Measurements from ENCODE around the gene PTPRN2. TPM values are rescaled to one million over a fixed set of nuclear protein-coding genes. Genes with fewer than 3 reads are reported as not detected.

The PTPRN2 gene
- total and polyA plus RNA-seq, 7 donors = 3.2 to 7.1 (median 5.5) TPM

- peak; percentile 26 for DNase-seq
- TF ChIP-seq POLR2AphosphoS5 (IDR thresholded peaks at IDR 0.05) = no peak
- TF ChIP-seq POLR2A (IDR thresholded peaks at IDR 0.05) = no peak
- TF ChIP-seq CTCF (IDR thresholded peaks at IDR 0.05) = no peak
- no peak for TF ChIP-seq EP300 (IDR thresholded peaks at IDR 0.05)
- Histone ChIP-seq H3K4me1 (no peaks in the 10 kb centered on the region), H3K27me3 (no peaks in the 10 kb centered on the region), H3K9me3 (no peaks in the 10 kb centered on the region), H3K36me3 (no peaks in the 10 kb centered on the region), H3K27ac (no peak overlapping the region), H3K4me3 (no peak overlapping the region)
- WGBS, 2 donors = 81 to 82% methylated on average over 18 of the region's 18 CpGs
- intact Hi-C loops (cut with DNase I) = no loop called here
Observed at GRCh38 chr7:157831143-157831905, 756.3 kb downstream of the PTPRN2 start.

- intact Hi-C loops (cut with DNase I) = no loop called here
- TF ChIP-seq EP300 (IDR thresholded peaks at IDR 0.05) = no peak
Observed at GRCh38 chr7:157830331-157830730, 757.3 kb downstream of the PTPRN2 start.

GRCh38 chr7:157829491-157829890, 758.1 kb downstream of the PTPRN2 start:
- H3K27ac ChIP-seq = no peak overlapping the region
- H3K36me3 ChIP-seq = no peaks in the 10 kb centered on the region
- H3K27me3 ChIP-seq = no peaks in the 10 kb centered on the region
- TF ChIP-seq EP300 (IDR thresholded peaks at IDR 0.05) (no peak), CTCF (IDR thresholded peaks at IDR 0.05) (no peak), POLR2AphosphoS5 (IDR thresholded peaks at IDR 0.05) (no peak), POLR2A (IDR thresholded peaks at IDR 0.05) (no peak)
- WGBS, 2 donors = 91% methylated on average over 15 of the region's 15 CpGs
- intact Hi-C loops (cut with DNase I) = no loop called here
- no peak overlapping the region for H3K4me3 ChIP-seq
- H3K4me1 ChIP-seq = no peaks in the 10 kb centered on the region
- H3K9me3 ChIP-seq = no peaks in the 10 kb centered on the region
- no peak for DNase-seq

More at GRCh38 chr7:157830331-157830730, 757.3 kb downstream of the PTPRN2 start:
- 29 to 82% methylated on average over 13 of the region's 13 CpGs for WGBS, 2 donors
- DNase-seq = peak; percentile 58
- no peak overlapping the region for H3K27ac ChIP-seq
- no peaks in the 10 kb centered on the region for H3K4me1 ChIP-seq
- H3K36me3 ChIP-seq = no peaks in the 10 kb centered on the region
- no peaks in the 10 kb centered on the region for H3K9me3 ChIP-seq
- no peak overlapping the region for H3K4me3 ChIP-seq
- H3K27me3 ChIP-seq = no peaks in the 10 kb centered on the region

- TF ChIP-seq EP300 (IDR thresholded peaks at IDR 0.05) (no peak), POLR2A (IDR thresholded peaks at IDR 0.05) (no peak), POLR2AphosphoS5 (IDR thresholded peaks at IDR 0.05) (no peak), CTCF (IDR thresholded peaks at IDR 0.05) (no peak)
- H3K4me3 ChIP-seq = no peak overlapping the region
- 91 to 92% methylated on average over 14 of the region's 14 CpGs for WGBS, 2 donors
- no peaks in the 10 kb centered on the region for H3K36me3 ChIP-seq
- no peaks in the 10 kb centered on the region for H3K27me3 ChIP-seq
- no peaks in the 10 kb centered on the region for H3K4me1 ChIP-seq
- no peak for DNase-seq
- H3K9me3 ChIP-seq = no peaks in the 10 kb centered on the region
- no peak overlapping the region for H3K27ac ChIP-seq
- intact Hi-C loops (cut with DNase I) = no loop called here
Observed at GRCh38 chr7:157828881-157829280, 758.7 kb downstream of the PTPRN2 start.

- no peaks in the 10 kb centered on the region for H3K9me3 ChIP-seq
- TF ChIP-seq EP300 (IDR thresholded peaks at IDR 0.05) = no peak
- TF ChIP-seq POLR2AphosphoS5 (IDR thresholded peaks at IDR 0.05) = no peak
- no peak for TF ChIP-seq CTCF (IDR thresholded peaks at IDR 0.05)
- TF ChIP-seq POLR2A (IDR thresholded peaks at IDR 0.05) = no peak
- H3K27ac ChIP-seq = no peak overlapping the region
- DNase-seq = no peak
- H3K4me3 ChIP-seq = no peak overlapping the region
- H3K36me3 ChIP-seq = no peaks in the 10 kb centered on the region
- no peaks in the 10 kb centered on the region for H3K4me1 ChIP-seq
- no peaks in the 10 kb centered on the region for H3K27me3 ChIP-seq
- 92% methylated on average over 13 of the region's 13 CpGs for WGBS, 2 donors
- intact Hi-C loops (cut with DNase I) = no loop called here
Observed at GRCh38 chr7:157828190-157828589, 759.4 kb downstream of the PTPRN2 start.

All from sigmoid colon (tissue), 7 donors.